ENCODE data around the gene RFPL3. TPM values are rescaled to one million over a fixed set of nuclear protein-coding genes. Genes with fewer than 3 reads are reported as not detected.

Gene RFPL3
- total RNA-seq, 1 donor from 2014 or later, result not detected

GRCh38 chr22:32376681-32377080 lies 19.0 kb downstream of the RFPL3 start:
- Histone ChIP-seq H3K4me3 (ENCODE audit: insufficient read depth, low read depth, low read length) (no peak overlapping the region), H2AFZ (ENCODE audit: low read depth, low read length) (no peak overlapping the region), H3K27ac (ENCODE audit: low read depth, low read length) (no peak overlapping the region), H3K27me3 (ENCODE audit: insufficient read depth, low read length) (no peaks in the 10 kb centered on the region), H3K9me3 (ENCODE audit: insufficient read depth, low read depth, low read length) (no peaks in the 10 kb centered on the region), H3K4me1 (ENCODE audit: insufficient read depth, low read length) (no peaks in the 10 kb centered on the region), H3K4me2 (ENCODE audit: low read length) (no peak overlapping the region), H4K20me1 (ENCODE audit: insufficient read depth, low read length) (no peaks in the 10 kb centered on the region), H3K9ac (ENCODE audit: low read length) (no peak overlapping the region), H3K36me3 (ENCODE audit: insufficient read depth, low read length) (no peaks in the 10 kb centered on the region), H3K79me2 (ENCODE audit: insufficient read depth, low read length) (no peaks in the 10 kb centered on the region)
- no peaks in the 10 kb centered on the region for H3K36me3 Mint-ChIP-seq (ENCODE audit: low read depth, unreplicated experiment)
- no peak overlapping the region for H3K4me3 Mint-ChIP-seq (ENCODE audit: unreplicated experiment)
- H3K27me3 Mint-ChIP-seq (ENCODE audit: low read depth, unreplicated experiment), result peaks cover 2% of the 10 kb centered on the region
- H3K9me3 Mint-ChIP-seq (ENCODE audit: unreplicated experiment), result no peaks in the 10 kb centered on the region
- no peaks in the 10 kb centered on the region for H3K4me1 Mint-ChIP-seq (ENCODE audit: low read depth, unreplicated experiment)
- no peak for FAIRE-seq
- no peak overlapping the region for H3K27ac Mint-ChIP-seq (ENCODE audit: unreplicated experiment)
- no peak for TF ChIP-seq CTCF (IDR thresholded peaks at IDR 0.05; ENCODE audit: insufficient read depth, low read depth, low read length)
- TF ChIP-seq EZH2 (IDR thresholded peaks at IDR 0.05; ENCODE audit: insufficient read depth, low read length), result no peak
- DNase-seq (ENCODE audit: low read depth), result no peak

GRCh38 chr22:32378707-32379272 lies 21.1 kb downstream of the RFPL3 start:
- peak; percentile 48 for TF ChIP-seq CTCF (IDR thresholded peaks at IDR 0.05; ENCODE audit: insufficient read depth, low read depth, low read length)
- no peak for TF ChIP-seq EZH2 (IDR thresholded peaks at IDR 0.05; ENCODE audit: insufficient read depth, low read length)
- DNase-seq (ENCODE audit: low read depth), result no peak
- Histone ChIP-seq H3K27me3 (ENCODE audit: insufficient read depth, low read length) (no peaks in the 10 kb centered on the region), H3K9ac (ENCODE audit: low read length) (no peak overlapping the region), H3K4me2 (ENCODE audit: low read length) (no peak overlapping the region), H4K20me1 (ENCODE audit: insufficient read depth, low read length) (no peaks in the 10 kb centered on the region), H3K27ac (ENCODE audit: low read depth, low read length) (no peak overlapping the region), H3K36me3 (ENCODE audit: insufficient read depth, low read length) (no peaks in the 10 kb centered on the region), H3K4me1 (ENCODE audit: insufficient read depth, low read length) (no peaks in the 10 kb centered on the region), H3K79me2 (ENCODE audit: insufficient read depth, low read length) (no peaks in the 10 kb centered on the region), H3K4me3 (ENCODE audit: insufficient read depth, low read depth, low read length) (no peak overlapping the region), H2AFZ (ENCODE audit: low read depth, low read length) (no peak overlapping the region), H3K9me3 (ENCODE audit: insufficient read depth, low read depth, low read length) (no peaks in the 10 kb centered on the region)
- H3K4me1 Mint-ChIP-seq (ENCODE audit: low read depth, unreplicated experiment), result no peaks in the 10 kb centered on the region
- peaks cover 2% of the 10 kb centered on the region for H3K27me3 Mint-ChIP-seq (ENCODE audit: low read depth, unreplicated experiment)
- H3K4me3 Mint-ChIP-seq (ENCODE audit: unreplicated experiment), result no peak overlapping the region
- H3K27ac Mint-ChIP-seq (ENCODE audit: unreplicated experiment), result no peak overlapping the region
- H3K9me3 Mint-ChIP-seq (ENCODE audit: unreplicated experiment), result no peaks in the 10 kb centered on the region
- no peak for FAIRE-seq
- H3K36me3 Mint-ChIP-seq (ENCODE audit: low read depth, unreplicated experiment), result no peaks in the 10 kb centered on the region

GRCh38 chr22:32380991-32381390 lies 23.3 kb downstream of the RFPL3 start:
- no peaks in the 10 kb centered on the region for H3K4me1 ChIP-seq (ENCODE audit: insufficient read depth, low read length)
- H3K36me3 ChIP-seq (ENCODE audit: insufficient read depth, low read length), result peaks cover 3% of the 10 kb centered on the region
- TF ChIP-seq CTCF (IDR thresholded peaks at IDR 0.05; ENCODE audit: insufficient read depth, low read depth, low read length) (no peak), EZH2 (IDR thresholded peaks at IDR 0.05; ENCODE audit: insufficient read depth, low read length) (no peak)
- no peaks in the 10 kb centered on the region for H3K79me2 ChIP-seq (ENCODE audit: insufficient read depth, low read length)
- Mint-ChIP-seq H3K9me3 (ENCODE audit: unreplicated experiment) (no peaks in the 10 kb centered on the region), H3K27ac (ENCODE audit: unreplicated experiment) (no peak overlapping the region), H3K4me3 (ENCODE audit: unreplicated experiment) (no peak overlapping the region), H3K27me3 (ENCODE audit: low read depth, unreplicated experiment) (no peaks in the 10 kb centered on the region), H3K36me3 (ENCODE audit: low read depth, unreplicated experiment) (peaks cover 3% of the 10 kb centered on the region), H3K4me1 (ENCODE audit: low read depth, unreplicated experiment) (no peaks in the 10 kb centered on the region)
- FAIRE-seq (no peak), DNase-seq (ENCODE audit: low read depth) (no peak)
- no peaks in the 10 kb centered on the region for H4K20me1 ChIP-seq (ENCODE audit: insufficient read depth, low read length)
- no peak overlapping the region for H3K4me3 ChIP-seq (ENCODE audit: insufficient read depth, low read depth, low read length)
- H2AFZ ChIP-seq (ENCODE audit: low read depth, low read length), result peak overlapping the region; percentile 16
- H3K4me2 ChIP-seq (ENCODE audit: low read length), result no peak overlapping the region
- no peak overlapping the region for H3K9ac ChIP-seq (ENCODE audit: low read length)
- no peaks in the 10 kb centered on the region for H3K27me3 ChIP-seq (ENCODE audit: insufficient read depth, low read length)
- H3K27ac ChIP-seq (ENCODE audit: low read depth, low read length), result no peak overlapping the region
- H3K9me3 ChIP-seq (ENCODE audit: insufficient read depth, low read depth, low read length), result no peaks in the 10 kb centered on the region
